HG02763 (cell line): Measurements from ENCODE around the gene FTH1.

Source experiments
- ATAC-seq: cut with Tn5 transposase; IDR thresholded peaks from one replicate; pipeline ENCODE4 v1.9.1; 2021; ENCODE audit warnings: mild to moderate bottlenecking, moderate library complexity; ENCODE audit not compliant: unreplicated experiment

Gene FTH1

DNA sequence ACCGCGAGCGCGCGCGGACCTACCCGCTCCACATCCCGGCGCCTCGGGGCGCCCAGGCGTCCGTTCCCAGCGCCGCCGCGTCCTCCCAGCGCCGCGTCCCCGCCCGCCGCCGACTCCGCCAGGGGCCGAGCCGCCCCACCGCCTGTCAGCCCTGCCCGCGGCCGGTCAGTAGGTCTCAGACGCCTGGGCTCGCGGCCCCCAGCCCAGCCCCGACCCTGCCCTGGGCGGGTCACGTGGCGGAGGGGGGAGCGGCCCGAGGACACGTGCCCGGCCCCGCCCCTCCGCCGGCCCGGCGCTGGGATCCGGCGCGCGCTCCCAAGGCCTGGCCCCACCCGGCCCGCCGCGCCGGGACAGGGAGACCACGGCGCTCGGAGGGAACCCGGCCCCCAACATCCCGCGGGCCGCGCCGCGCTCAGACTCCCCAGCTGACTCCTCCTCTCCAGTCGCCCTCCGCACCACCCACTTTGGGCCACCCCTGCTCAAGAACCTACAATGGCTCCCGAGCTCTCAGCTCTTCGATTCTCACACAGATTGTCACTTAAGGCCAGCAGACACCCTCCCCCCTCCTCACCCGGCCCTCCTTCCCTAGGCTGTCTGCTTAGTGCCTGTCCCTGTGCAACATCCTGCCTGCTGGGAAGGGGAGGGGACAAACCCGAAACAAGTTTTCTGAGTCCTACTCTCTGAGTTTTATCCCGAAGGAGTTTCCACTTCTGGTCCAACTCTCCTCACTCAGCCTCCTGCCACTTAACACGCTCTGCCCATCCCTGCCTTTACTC lies 49.9 kb downstream of the FTH1 start, which contains the start of gene RAB3IL1:
TSS of gene RAB3IL1 (minus strand) at position 233 of the 776 bp plus-strand sequence. CDS start at position 34, 199 bp downstream.
- ATAC-seq, result no peak

DNA sequence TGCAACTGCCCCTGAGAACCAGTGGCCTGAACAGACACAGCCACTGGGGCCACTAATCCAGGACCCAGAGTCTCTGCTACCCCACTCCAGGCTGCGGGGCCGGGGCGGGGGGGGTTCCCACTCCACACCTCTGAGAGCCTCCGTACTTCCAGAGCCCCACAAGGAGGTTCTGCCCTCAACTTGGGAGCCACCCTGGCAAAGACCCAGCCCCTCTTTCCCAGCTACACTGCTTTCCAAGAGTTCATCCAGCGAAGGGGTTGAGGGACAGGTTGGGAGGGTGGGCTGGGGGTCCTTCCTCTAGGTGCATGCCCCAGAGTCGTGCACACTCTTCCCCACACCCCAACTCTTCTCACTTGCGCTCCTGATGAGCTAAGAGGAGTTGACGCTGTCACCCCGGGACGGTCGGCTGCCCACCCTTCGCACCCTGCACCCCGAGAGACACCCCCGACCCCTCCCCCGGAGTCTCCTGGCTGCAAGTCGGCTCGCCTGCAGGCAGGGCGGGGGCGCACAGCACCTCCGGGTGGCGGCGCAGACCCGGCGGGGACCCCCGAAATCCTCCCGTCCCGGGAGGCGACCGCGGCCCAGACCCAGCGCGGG lies 50.6 kb downstream of the FTH1 start:
- no peak for ATAC-seq

DNA sequence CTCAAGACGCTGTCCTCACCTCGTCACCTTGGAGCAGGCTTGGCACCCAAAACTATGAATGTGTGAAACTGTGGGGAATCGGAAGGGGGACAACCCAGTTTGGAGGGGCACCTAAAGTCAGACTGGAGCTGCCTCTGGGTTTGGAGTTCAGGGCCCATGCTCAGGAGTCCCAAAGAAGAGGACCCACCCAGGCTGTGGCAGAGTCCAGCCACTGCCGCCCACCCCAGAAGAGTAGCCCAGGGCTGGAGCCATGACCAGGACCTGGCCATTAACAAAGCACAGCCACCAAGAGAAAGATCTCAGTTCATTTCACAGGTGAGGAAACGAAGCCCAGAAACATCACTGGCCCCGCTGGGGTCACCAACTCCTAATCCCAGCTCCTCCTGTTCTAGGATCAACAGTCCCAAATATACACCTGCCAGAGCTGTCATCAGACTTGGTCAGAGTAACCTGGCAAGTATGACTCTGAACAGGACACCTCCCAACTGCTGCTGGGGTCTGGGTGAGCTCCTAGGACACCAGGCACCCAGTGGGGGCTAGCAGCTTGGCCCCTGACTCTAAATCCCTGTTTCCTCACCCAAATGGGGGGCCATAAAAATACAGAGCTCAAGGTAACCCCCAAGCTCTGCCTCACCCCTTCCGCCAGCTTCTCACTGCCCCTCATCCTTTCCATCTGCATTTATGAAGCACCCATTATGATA lies 52.8 kb downstream of the FTH1 start:
- no peak for ATAC-seq
